Mesendoderm (in vitro differentiated cells): ENCODE measurements around the gene NLGN1.

ENCODE experiments used
- DNase-seq: peaks from one replicate; pipeline ENCODE4 v3.0.0; 2013
- H2AK5ac ChIP-seq: 2 replicates; pipeline ENCODE4 v1.6.1; 2013; ENCODE audit warnings: low read length, inconsistent platforms
- H2BK120ac ChIP-seq: 2 replicates; pipeline ENCODE4 v1.6.1; 2013; ENCODE audit warnings: low read depth, mild to moderate bottlenecking, low read length, moderate library complexity, mixed read lengths
- H2BK15ac ChIP-seq: replicated peaks from 2 replicates; pipeline ENCODE4 v1.6.1; 2013; ENCODE audit warnings: low read depth, mild to moderate bottlenecking, moderate library complexity
- H2BK5ac ChIP-seq: 2 replicates; pipeline ENCODE4 v1.6.1; 2013; ENCODE audit warnings: low read length, inconsistent platforms
- H3K18ac ChIP-seq: 2 replicates; pipeline ENCODE4 v1.6.1; 2013; ENCODE audit warnings: mild to moderate bottlenecking, low read length, mixed read lengths
- H3K23ac ChIP-seq: one replicate; pipeline ENCODE4 v1.6.1; 2013; ENCODE audit warnings: low read length
- H3K27ac ChIP-seq: 2 replicates; pipeline ENCODE4 v1.5.1; 2013; ENCODE audit warnings: low read depth, mild to moderate bottlenecking, inconsistent platforms, low read length, moderate library complexity
- H3K27me3 ChIP-seq: 2 replicates; pipeline ENCODE4 v1.6.1; 2013; ENCODE audit warnings: low read length, control low read depth, mild to moderate bottlenecking, inconsistent platforms; ENCODE audit not compliant: insufficient read depth, poor library complexity
- H3K36me3 ChIP-seq: 2 replicates; pipeline ENCODE4 v1.6.1; 2013; ENCODE audit warnings: low read length, inconsistent platforms; ENCODE audit not compliant: control insufficient read depth, insufficient read depth
- H3K4ac ChIP-seq: one replicate; pipeline ENCODE4 v1.6.1; 2013; ENCODE audit warnings: low read depth, mild to moderate bottlenecking, low read length, moderate library complexity
- H3K4me1 ChIP-seq: 2 replicates; pipeline ENCODE4 v1.6.1; 2013; ENCODE audit warnings: low read depth, low read length, inconsistent platforms; ENCODE audit not compliant: control insufficient read depth
- H3K4me2 ChIP-seq: 2 replicates; pipeline ENCODE4 v1.6.1; 2013; ENCODE audit warnings: low read length
- H3K4me3 ChIP-seq: 2 replicates; pipeline ENCODE4 v1.5.1; 2013; ENCODE audit warnings: mild to moderate bottlenecking, low read length
- H3K56ac ChIP-seq: one replicate; pipeline ENCODE4 v1.6.1; 2013; ENCODE audit warnings: low read length
- H3K79me1 ChIP-seq: 2 replicates; pipeline ENCODE4 v1.6.1; 2013; ENCODE audit warnings: low read length, inconsistent platforms
- H3K79me2 ChIP-seq: 2 replicates; pipeline ENCODE4 v1.6.1; 2013; ENCODE audit warnings: mild to moderate bottlenecking, low read length; ENCODE audit not compliant: control insufficient read depth, insufficient read depth
- H3K9ac ChIP-seq: 2 replicates; pipeline ENCODE4 v1.6.1; 2013; ENCODE audit warnings: low read length, inconsistent platforms
- H4K5ac ChIP-seq: one replicate; pipeline ENCODE4 v1.6.1; 2013; ENCODE audit warnings: low read length
- H4K8ac ChIP-seq: one replicate; pipeline ENCODE4 v1.6.1; 2013; ENCODE audit warnings: low read depth, mild to moderate bottlenecking, control low read depth, low read length, moderate library complexity
- WGBS: extraction: QIAGEN DNeasy Blood & Tissue Kit; methylation state at CpG from one replicate; pipeline ENCODE4 v1.1.7; 2013; ENCODE audit warnings: low lambda C conversion rate, missing lambda C conversion rate; ENCODE audit not compliant: insufficient coverage; ENCODE audit errors: extremely low coverage; 5-methylcytosine and 5-hydroxymethylcytosine counted together

The NLGN1 gene

DNA sequence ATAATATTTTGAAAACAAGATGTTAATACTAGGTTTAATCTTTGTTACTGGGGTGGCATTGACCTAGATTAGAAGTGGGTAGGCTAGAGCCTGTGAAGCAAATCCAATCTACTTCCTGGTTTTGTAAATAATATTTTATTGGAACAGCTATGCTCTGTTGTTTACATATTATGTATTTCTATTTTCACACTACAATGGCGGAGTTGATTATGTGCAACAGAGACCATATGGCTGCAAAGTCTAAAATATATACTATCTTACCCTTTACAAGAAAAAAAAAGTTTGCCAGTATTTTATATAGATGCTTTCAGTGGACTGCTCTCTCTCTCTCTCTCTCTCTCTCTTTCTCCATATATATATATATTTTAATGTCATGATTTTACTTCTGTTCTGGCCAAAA is 244.2 kb downstream of the NLGN1 start:
- Histone ChIP-seq H3K4me2 (no peak overlapping the region), H4K8ac (no peak overlapping the region), H2BK5ac (no peak overlapping the region), H3K4me1 (no peaks in the 10 kb centered on the region), H3K79me1 (no peaks in the 10 kb centered on the region), H3K4ac (no peak overlapping the region), H3K27ac (no peak overlapping the region), H4K5ac (no peak overlapping the region), H2BK120ac (no peak overlapping the region), H3K23ac (no peak overlapping the region), H3K4me3 (no peak overlapping the region), H2BK15ac (no peak overlapping the region), H3K9ac (no peak overlapping the region), H3K79me2 (no peaks in the 10 kb centered on the region), H3K36me3 (no peaks in the 10 kb centered on the region), H3K18ac (no peak overlapping the region), H2AK5ac (no peak overlapping the region), H3K56ac (no peak overlapping the region), H3K27me3 (no peaks in the 10 kb centered on the region)
- no CpG with 5 or more reads among the region's 1 CpG for WGBS
- no peak for DNase-seq

GRCh38 chr3:173644086-173645082 is 246.8 kb downstream of the NLGN1 start:
- no peak overlapping the region for H3K4me2 ChIP-seq
- no peaks in the 10 kb centered on the region for H3K4me1 ChIP-seq
- H3K4me3 ChIP-seq, result no peak overlapping the region
- no CpG with 5 or more reads among the region's 13 CpGs for WGBS
- no peak overlapping the region for H2BK15ac ChIP-seq
- H3K4ac ChIP-seq, result no peak overlapping the region
- no peak overlapping the region for H3K9ac ChIP-seq
- H3K79me2 ChIP-seq, result no peaks in the 10 kb centered on the region
- H3K36me3 ChIP-seq, result no peaks in the 10 kb centered on the region
- H3K23ac ChIP-seq, result no peak overlapping the region
- no peak for DNase-seq
- no peak overlapping the region for H3K56ac ChIP-seq
- no peak overlapping the region for H2BK5ac ChIP-seq
- H3K27me3 ChIP-seq, result no peaks in the 10 kb centered on the region
- H2AK5ac ChIP-seq, result no peak overlapping the region
- no peak overlapping the region for H2BK120ac ChIP-seq
- no peak overlapping the region for H4K5ac ChIP-seq
- H4K8ac ChIP-seq, result no peak overlapping the region
- no peak overlapping the region for H3K27ac ChIP-seq
- no peaks in the 10 kb centered on the region for H3K79me1 ChIP-seq
- no peak overlapping the region for H3K18ac ChIP-seq

- Histone ChIP-seq H2BK15ac (no peak overlapping the region), H3K79me1 (no peaks in the 10 kb centered on the region), H3K27me3 (no peaks in the 10 kb centered on the region), H3K4me1 (no peaks in the 10 kb centered on the region), H2AK5ac (no peak overlapping the region), H3K18ac (no peak overlapping the region), H3K27ac (no peak overlapping the region), H2BK5ac (no peak overlapping the region), H4K5ac (no peak overlapping the region), H3K79me2 (no peaks in the 10 kb centered on the region), H2BK120ac (no peak overlapping the region), H3K9ac (no peak overlapping the region), H3K4me2 (no peak overlapping the region), H3K4ac (no peak overlapping the region), H3K36me3 (no peaks in the 10 kb centered on the region), H3K56ac (no peak overlapping the region), H4K8ac (no peak overlapping the region), H3K4me3 (no peak overlapping the region), H3K23ac (no peak overlapping the region)
- no CpG with 5 or more reads among the region's 1 CpG for WGBS
- no peak for DNase-seq
Measured at GRCh38 chr3:173650596-173650995, 253.1 kb downstream of the NLGN1 start.

DNA sequence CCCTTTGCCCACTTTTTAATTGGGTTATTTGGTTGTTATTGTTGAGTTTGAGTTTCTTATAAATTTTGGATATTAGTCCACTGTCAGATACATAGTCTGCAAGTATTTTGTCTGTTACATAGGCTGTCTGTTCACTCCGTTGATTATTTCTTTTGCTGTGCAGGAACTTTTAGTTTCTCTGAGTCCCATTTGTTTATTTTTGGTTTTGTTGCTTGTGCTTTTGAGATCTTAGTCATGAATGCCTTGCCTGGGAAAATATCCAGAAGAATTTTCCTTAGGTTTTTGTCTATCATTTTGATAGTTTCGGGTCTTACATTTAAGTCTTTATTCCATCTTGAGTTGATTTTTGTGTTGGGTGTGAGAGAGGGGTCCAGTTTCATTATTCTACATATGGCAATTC is 254.5 kb downstream of the NLGN1 start:
- H2BK5ac ChIP-seq, result no peak overlapping the region
- H3K23ac ChIP-seq, result no peak overlapping the region
- WGBS, result no CpG with 5 or more reads among the region's 2 CpGs

DNA sequence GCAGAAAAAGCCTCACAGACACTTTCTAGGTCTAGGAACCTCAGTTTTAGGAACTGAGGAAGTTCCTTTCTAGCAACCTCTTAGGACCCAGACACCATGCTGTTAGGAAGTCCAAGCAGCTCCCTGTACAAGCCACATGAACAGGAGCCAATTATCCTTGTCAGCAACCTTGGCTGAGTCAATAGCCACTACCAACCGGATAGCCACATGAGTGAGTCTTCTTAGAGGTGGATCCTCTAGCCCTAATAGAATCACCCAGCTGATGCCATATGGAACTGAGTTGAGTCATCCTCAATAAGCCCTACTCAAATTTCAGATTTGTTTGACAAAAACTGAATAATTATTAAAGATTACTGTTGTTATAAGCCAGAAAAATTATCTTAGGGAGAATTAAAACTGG is 256.2 kb downstream of the NLGN1 start:
- no peak overlapping the region for H4K5ac ChIP-seq
- H3K56ac ChIP-seq, result no peak overlapping the region
- H2BK120ac ChIP-seq, result no peak overlapping the region
- DNase-seq, result peak; percentile 4
- H3K18ac ChIP-seq, result no peak overlapping the region
- H3K36me3 ChIP-seq, result no peaks in the 10 kb centered on the region
- H3K9ac ChIP-seq, result no peak overlapping the region
- H2AK5ac ChIP-seq, result no peak overlapping the region
- H3K4me1 ChIP-seq, result no peaks in the 10 kb centered on the region
- H2BK15ac ChIP-seq, result no peak overlapping the region
- H3K27ac ChIP-seq, result no peak overlapping the region
- no CpG with 5 or more reads among the region's 1 CpG for WGBS
- no peaks in the 10 kb centered on the region for H3K79me1 ChIP-seq
- no peak overlapping the region for H3K4me2 ChIP-seq
- H3K23ac ChIP-seq, result no peak overlapping the region
- H3K4ac ChIP-seq, result no peak overlapping the region
- H2BK5ac ChIP-seq, result no peak overlapping the region
- H3K79me2 ChIP-seq, result no peaks in the 10 kb centered on the region
- H3K4me3 ChIP-seq, result no peak overlapping the region
- H3K27me3 ChIP-seq, result no peaks in the 10 kb centered on the region
- no peak overlapping the region for H4K8ac ChIP-seq

More for the DNA sequence above, 254.5 kb downstream of the NLGN1 start:
- Histone ChIP-seq H3K36me3 (no peaks in the 10 kb centered on the region), H3K4me2 (no peak overlapping the region), H3K4ac (no peak overlapping the region), H2BK15ac (no peak overlapping the region), H3K4me3 (no peak overlapping the region), H3K56ac (no peak overlapping the region), H3K79me1 (no peaks in the 10 kb centered on the region), H3K9ac (no peak overlapping the region), H4K8ac (no peak overlapping the region), H3K4me1 (no peaks in the 10 kb centered on the region), H4K5ac (no peak overlapping the region), H3K27me3 (no peaks in the 10 kb centered on the region), H3K27ac (no peak overlapping the region), H2BK120ac (no peak overlapping the region), H3K79me2 (no peaks in the 10 kb centered on the region), H2AK5ac (no peak overlapping the region), H3K18ac (no peak overlapping the region)
- no peak for DNase-seq
